ENCODE data around the gene PAK1IP1. TPM values are rescaled to one million over a fixed set of nuclear protein-coding genes. Genes with fewer than 3 reads are reported as not detected.
"Not testable (repeated sequence)": the region's sequence is repeated elsewhere in the genome, so short reads cannot be mapped to it uniquely, and the experiment has no call there.

Gene PAK1IP1, protein sequence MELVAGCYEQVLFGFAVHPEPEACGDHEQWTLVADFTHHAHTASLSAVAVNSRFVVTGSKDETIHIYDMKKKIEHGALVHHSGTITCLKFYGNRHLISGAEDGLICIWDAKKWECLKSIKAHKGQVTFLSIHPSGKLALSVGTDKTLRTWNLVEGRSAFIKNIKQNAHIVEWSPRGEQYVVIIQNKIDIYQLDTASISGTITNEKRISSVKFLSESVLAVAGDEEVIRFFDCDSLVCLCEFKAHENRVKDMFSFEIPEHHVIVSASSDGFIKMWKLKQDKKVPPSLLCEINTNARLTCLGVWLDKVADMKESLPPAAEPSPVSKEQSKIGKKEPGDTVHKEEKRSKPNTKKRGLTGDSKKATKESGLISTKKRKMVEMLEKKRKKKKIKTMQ
- 142 and 161 TPM in 2 replicates for total RNA-seq (2014; rRNA removed; shearing (Covaris generic); ENCODE audit: low replicate concordance)

DNA sequence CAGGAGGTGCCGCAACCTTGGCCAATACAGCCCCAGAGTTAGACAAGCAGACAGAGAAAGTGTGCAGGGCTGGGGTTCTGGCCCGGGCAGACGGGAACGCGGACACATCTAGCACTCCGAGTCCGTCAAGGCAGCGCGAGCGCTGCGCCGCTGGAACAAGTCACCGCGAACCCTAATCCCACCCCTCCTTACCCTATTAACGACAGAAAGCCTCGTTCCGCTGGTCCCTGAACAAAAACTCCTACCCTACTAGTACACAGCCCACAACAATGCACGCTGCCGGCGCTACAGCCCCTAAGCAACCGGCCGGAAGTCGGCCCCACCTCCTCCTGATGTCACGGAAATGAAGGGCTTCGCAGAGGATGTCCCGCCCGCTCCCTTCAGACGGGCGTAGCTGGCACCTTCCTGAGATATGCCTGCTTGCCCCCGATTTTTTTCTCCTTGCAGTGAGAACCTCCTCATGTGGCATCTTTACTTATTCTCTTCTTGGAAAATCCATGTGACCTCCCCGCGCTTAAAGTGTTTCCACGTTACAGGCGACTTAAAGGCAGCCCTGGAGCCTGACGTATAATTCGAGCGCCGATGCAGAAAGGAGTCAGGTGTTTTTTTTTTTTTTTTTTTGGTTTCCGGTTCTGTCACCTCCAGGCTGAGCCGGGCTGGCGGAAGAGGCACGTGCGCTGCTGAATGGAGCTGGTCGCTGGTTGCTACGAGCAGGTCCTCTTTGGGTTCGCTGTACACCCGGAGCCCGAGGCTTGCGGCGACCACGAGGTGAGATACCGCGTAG lies at the start of gene PAK1IP1, which contains the start of gene C6orf52:
Gene PAK1IP1, plus strand, starts transcription at position 671 of the 784 bp plus-strand sequence. Its CDS starts 14 bp downstream, at position 685.
Gene C6orf52, minus strand, starts transcription at position 315 of the 784 bp plus-strand sequence. CDS start 7,066 bp downstream, outside the sequence.
- Histone ChIP-seq H3K4me3 (peak within 1 kb of the TSS; percentile 89), H3K27me3 (no peaks in the 10 kb centered on the region), H3K9me3 (no peaks in the 10 kb centered on the region), H3K36me3 (peaks cover 35% of the 10 kb centered on the region)
- peak; percentile 99 for DNase-seq

DNA sequence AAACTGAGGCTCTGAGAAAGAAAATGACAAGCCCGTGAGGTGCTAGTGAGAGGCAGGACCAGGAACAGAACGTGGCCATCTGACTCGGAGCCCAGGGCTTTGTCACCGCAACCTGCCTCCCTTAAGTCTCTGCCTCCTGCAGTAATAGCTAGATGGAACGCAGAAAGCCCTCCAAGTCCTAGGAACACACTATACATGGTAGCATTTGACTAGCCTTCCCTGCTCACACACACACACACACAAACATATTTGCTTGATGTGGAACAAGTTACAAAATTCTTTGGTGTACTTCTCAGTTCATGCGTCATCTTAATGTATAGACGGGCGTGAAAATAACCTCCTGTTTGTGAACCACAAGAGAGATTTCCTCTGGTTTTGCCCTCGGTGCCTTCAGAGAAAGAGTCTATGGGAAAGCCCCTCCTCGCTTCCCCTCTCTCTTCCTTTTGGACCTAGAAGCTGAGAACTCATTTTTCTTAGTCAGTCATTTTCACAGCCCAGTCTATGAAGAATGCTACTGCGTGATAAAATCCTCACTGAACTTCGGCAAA lies 39.2 kb upstream of the PAK1IP1 start:
- no peaks in the 10 kb centered on the region for H3K36me3 ChIP-seq
- H3K9me3 ChIP-seq = peaks cover 1% of the 10 kb centered on the region; the same call in 1 of the 2 replicates
- H3K4me3 ChIP-seq = no peak overlapping the region
- DNase-seq = no peak
- peaks cover 40% of the 10 kb centered on the region for H3K27me3 ChIP-seq

GRCh38 chr6:10658910-10659698 lies 35.7 kb upstream of the PAK1IP1 start:
- no peak overlapping the region for H3K4me3 ChIP-seq
- H3K9me3 ChIP-seq = peaks cover 4% of the 10 kb centered on the region; the same call in 1 of the 2 replicates
- H3K36me3 ChIP-seq = no peaks in the 10 kb centered on the region
- peaks cover 29% of the 10 kb centered on the region for H3K27me3 ChIP-seq
- DNase-seq = no peak

GRCh38 chr6:10659699-10660348 lies 34.9 kb upstream of the PAK1IP1 start:
- no peak for DNase-seq

DNA sequence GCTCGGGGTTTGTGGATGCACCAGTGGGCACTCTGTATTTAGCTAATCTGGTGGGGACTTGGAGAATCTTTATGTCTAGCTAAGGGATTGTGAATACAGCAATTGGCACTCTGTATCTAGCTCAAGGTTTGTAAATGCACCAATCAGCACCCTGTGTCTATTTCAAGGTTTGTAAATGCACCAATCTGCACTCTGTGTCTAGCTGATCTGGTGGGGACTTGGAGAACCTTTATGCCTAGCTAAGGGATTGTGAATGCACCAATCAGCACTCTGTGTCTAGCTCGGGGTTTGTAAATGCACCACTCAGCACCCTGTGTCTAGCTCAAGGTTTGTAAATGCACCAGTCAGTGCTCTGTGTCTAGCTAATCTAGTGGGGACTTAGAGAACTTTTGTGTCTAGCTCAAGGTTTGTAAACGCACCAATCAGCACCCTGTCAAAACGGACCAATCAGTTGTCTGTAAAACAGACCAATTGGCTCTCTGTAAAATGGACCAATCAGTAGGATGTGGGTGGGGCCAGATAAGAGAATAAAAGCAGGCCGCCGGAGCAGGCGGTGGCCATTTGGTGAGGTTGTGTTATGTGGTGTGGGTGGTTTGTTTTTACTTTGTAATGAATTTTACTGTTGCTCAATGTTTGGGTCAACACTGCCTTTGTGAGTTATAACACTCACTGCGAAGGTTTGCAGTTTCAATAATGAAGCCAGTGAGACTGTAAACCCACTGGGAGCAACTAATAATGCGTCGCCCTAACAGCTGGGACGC lies 34.2 kb upstream of the PAK1IP1 start:
- not testable (repeated sequence) for H3K36me3 ChIP-seq, H3K4me3 ChIP-seq, DNase-seq
- peaks cover 18% of the 10 kb centered on the region for H3K27me3 ChIP-seq
- peaks cover 11% of the 10 kb centered on the region for H3K9me3 ChIP-seq

More at GRCh38 chr6:10659699-10660348, 34.9 kb upstream of the PAK1IP1 start:
- peaks cover 25% of the 10 kb centered on the region for H3K27me3 ChIP-seq
- no peaks in the 10 kb centered on the region for H3K36me3 ChIP-seq
- peaks cover 11% of the 10 kb centered on the region for H3K9me3 ChIP-seq
- H3K4me3 ChIP-seq = no peak overlapping the region

- H3K27me3 ChIP-seq = peaks cover 19% of the 10 kb centered on the region
- DNase-seq = no peak
- peaks cover 15% of the 10 kb centered on the region for H3K9me3 ChIP-seq
- H3K4me3 ChIP-seq = no peak overlapping the region
- H3K36me3 ChIP-seq = no peaks in the 10 kb centered on the region
Measured at GRCh38 chr6:10662207-10662606, 32.6 kb upstream of the PAK1IP1 start.

DNA sequence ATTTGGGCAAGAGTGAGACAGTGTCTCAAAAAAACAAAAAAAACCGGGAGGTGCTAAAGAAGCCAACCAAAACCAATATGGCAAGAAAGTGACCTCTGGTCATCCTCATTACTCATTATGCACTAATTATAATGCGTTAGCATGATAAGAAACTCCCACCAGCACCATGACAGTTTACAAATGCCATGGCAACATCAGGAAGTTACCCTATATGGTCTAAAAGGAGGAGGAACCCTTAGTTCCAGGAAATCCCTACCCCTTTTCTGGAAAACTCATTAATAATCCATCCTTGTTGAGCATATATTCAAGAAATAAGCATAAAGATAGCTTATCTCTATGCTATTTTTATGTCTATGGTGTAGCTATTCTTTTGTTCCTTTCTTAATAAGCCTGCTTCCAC lies 32.0 kb upstream of the PAK1IP1 start:
- Histone ChIP-seq H3K27me3 (peaks cover 25% of the 10 kb centered on the region), H3K4me3 (no peak overlapping the region), H3K36me3 (no peaks in the 10 kb centered on the region), H3K9me3 (peaks cover 15% of the 10 kb centered on the region)
- no peak for DNase-seq

- Histone ChIP-seq H3K9me3 (peaks cover 14% of the 10 kb centered on the region), H3K27me3 (peaks cover 48% of the 10 kb centered on the region)
- not testable (repeated sequence) for H3K36me3 ChIP-seq, H3K4me3 ChIP-seq, DNase-seq
Measured at GRCh38 chr6:10665595-10665994, 29.2 kb upstream of the PAK1IP1 start.

DNA sequence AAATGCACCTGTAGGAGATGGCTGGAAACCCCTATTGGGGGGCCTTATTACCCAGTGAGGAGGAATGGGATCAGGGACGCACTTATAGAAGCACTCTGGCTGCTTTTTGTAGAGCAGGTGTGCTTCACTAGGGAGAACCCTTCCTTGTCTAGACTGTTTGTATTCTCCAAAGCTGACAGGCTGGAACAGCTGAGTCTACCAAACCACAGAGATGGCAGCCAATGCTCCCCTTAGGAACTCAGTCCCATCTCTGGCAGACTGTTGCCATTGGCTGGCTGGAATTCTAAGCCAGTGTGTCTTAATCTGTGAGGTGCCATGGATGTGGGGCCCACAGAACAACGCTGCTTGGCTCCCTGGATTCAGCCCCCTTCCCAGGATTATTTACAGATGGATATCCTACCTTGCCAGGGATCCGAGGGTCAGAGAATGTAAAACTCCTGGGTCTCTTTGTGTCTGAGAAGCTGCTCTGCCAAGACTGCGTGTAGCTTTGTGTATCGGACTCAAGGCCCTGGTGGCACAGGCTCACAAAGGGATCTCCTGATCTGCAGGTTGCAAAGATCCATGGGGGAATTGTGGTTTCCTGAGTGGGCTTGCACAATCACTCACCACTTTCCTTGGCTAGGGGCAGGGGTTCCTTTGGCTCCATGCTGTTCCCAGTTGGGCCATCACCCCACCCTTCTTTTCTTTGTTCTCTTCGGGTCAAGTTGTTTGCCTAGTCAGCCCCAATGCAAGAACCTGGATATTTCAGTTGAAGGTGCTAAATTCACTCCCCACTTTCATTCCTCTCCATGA lies 26.4 kb upstream of the PAK1IP1 start:
- H3K9me3 ChIP-seq = peaks cover 14% of the 10 kb centered on the region
- peaks cover 53% of the 10 kb centered on the region for H3K27me3 ChIP-seq
- H3K36me3 ChIP-seq = no peaks in the 10 kb centered on the region
- DNase-seq = no peak
- no peak overlapping the region for H3K4me3 ChIP-seq

DNA sequence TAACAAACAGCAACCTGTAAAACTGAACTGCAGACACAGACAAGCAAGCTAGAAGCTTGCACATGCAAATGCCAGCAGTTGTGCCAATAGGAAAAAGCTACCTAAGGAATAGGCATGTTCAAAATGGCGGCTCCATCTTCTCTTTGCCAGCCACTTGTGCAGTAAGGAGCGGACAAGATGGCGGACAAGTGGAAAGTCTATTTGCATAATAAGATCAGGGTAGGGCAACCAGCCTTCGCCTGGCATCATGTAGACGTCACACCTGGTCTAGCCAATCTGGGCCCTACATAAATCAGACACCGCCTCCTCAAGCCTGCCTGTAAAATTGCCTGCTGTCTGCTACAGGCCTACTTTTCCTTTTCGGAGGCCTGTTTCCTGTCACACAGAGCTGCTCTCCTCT lies 18.4 kb upstream of the PAK1IP1 start:
- H3K9me3 ChIP-seq = peaks cover 2% of the 10 kb centered on the region; the same call in 1 of the 2 replicates
- H3K36me3 ChIP-seq = no peaks in the 10 kb centered on the region
- DNase-seq = no peak
- H3K27me3 ChIP-seq = peaks cover 10% of the 10 kb centered on the region
- H3K4me3 ChIP-seq = no peak overlapping the region

GRCh38 chr6:10678456-10678855 lies 16.3 kb upstream of the PAK1IP1 start:
- Histone ChIP-seq H3K4me3 (no peak overlapping the region), H3K36me3 (no peaks in the 10 kb centered on the region), H3K9me3 (no peaks in the 10 kb centered on the region; the same call in 1 of the 2 replicates), H3K27me3 (peaks cover 5% of the 10 kb centered on the region)
- DNase-seq = no peak

GRCh38 chr6:10681795-10682194 lies 13.0 kb upstream of the PAK1IP1 start:
- H3K9me3 ChIP-seq = no peaks in the 10 kb centered on the region
- H3K27me3 ChIP-seq = peaks cover 25% of the 10 kb centered on the region
- H3K36me3 ChIP-seq = no peaks in the 10 kb centered on the region
- no peak overlapping the region for H3K4me3 ChIP-seq
- no peak for DNase-seq

- H3K36me3 ChIP-seq = no peaks in the 10 kb centered on the region
- no peak for DNase-seq
- H3K27me3 ChIP-seq = peaks cover 31% of the 10 kb centered on the region
- H3K9me3 ChIP-seq = no peaks in the 10 kb centered on the region
- H3K4me3 ChIP-seq = no peak overlapping the region
Measured at GRCh38 chr6:10682355-10682988, 12.3 kb upstream of the PAK1IP1 start.

GRCh38 chr6:10684618-10685017 lies 10.2 kb upstream of the PAK1IP1 start:
- DNase-seq = no peak
- no peaks in the 10 kb centered on the region for H3K36me3 ChIP-seq
- H3K9me3 ChIP-seq = no peaks in the 10 kb centered on the region
- H3K4me3 ChIP-seq = no peak overlapping the region
- peaks cover 39% of the 10 kb centered on the region for H3K27me3 ChIP-seq
